GM23338 (cell line): ENCODE measurements around the gene PDE1A. TPM values are rescaled to one million over a fixed set of nuclear protein-coding genes. Genes with fewer than 3 reads are reported as not detected.

ENCODE experiments used
- ATAC-seq: fragments of 200-7000 bp; cut with Tn5 transposase; 3 replicates; pipeline ENCODE4 v1.9.1; 2020
- DNase-seq: peaks from one replicate; pipeline ENCODE4 v3.0.0-alpha.2; 2015; ENCODE audit warnings: low spot score
- H2AFZ ChIP-seq: fragments of 200-600 bp; sonication (generic); 2 replicates; pipeline ENCODE4 v1.8.0; 2016; ENCODE audit warnings: antibody characterized with exemption, mild to moderate bottlenecking, moderate library complexity
- H3F3A ChIP-seq: fragments of 200-600 bp; sonication (generic); replicated peaks from 2 replicates; pipeline ENCODE4 v1.8.0; 2017; ENCODE audit warnings: antibody characterized with exemption, mixed run types, low read depth
- H3K27ac ChIP-seq: fragments of 200-600 bp; sonication (generic); 2 replicates; pipeline ENCODE4 v1.6.1; 2016; ENCODE audit warnings: low read depth
- H3K27me3 ChIP-seq: fragments of 200-600 bp; sonication (generic); 2 replicates; pipeline ENCODE4 v1.8.0; 2016; ENCODE audit warnings: mild to moderate bottlenecking, mixed run types, moderate library complexity; ENCODE audit not compliant: insufficient read depth
- H3K36me3 ChIP-seq: fragments of 200-600 bp; sonication (generic); 2 replicates; pipeline ENCODE4 v1.8.0; 2016; ENCODE audit warnings: mild to moderate bottlenecking; ENCODE audit not compliant: insufficient read depth
- H3K4me1 ChIP-seq: fragments of 200-600 bp; sonication (generic); 2 replicates; pipeline ENCODE4 v1.8.0; 2016; ENCODE audit warnings: mild to moderate bottlenecking, moderate library complexity; ENCODE audit not compliant: insufficient read depth
- H3K4me2 ChIP-seq: fragments of 200-600 bp; sonication (generic); 2 replicates; pipeline ENCODE4 v1.7.1; 2017; ENCODE audit warnings: mixed run types
- H3K4me3 ChIP-seq: fragments of 200-600 bp; sonication (generic); 2 replicates; pipeline ENCODE4 v1.6.1; 2016; ENCODE audit warnings: mixed run types
- H3K79me2 ChIP-seq: fragments of 200-600 bp; sonication (generic); replicated peaks from 2 replicates; pipeline ENCODE4 v1.8.0; 2017; ENCODE audit warnings: mild to moderate bottlenecking; ENCODE audit not compliant: insufficient read depth
- H3K9me2 ChIP-seq: fragments of 200-600 bp; sonication (generic); 2 replicates; pipeline ENCODE4 v1.8.0; 2017; ENCODE audit not compliant: insufficient read depth
- H4K20me1 ChIP-seq: fragments of 200-600 bp; sonication (generic); replicated peaks from 2 replicates; pipeline ENCODE4 v1.8.0; 2017; ENCODE audit warnings: mild to moderate bottlenecking; ENCODE audit not compliant: insufficient read depth
- H3K27ac Mint-ChIP-seq: 2 replicates; pipeline ENCODE4 v1.8.0; 2020; ENCODE audit warnings: inconsistent platforms, mild to moderate bottlenecking, moderate library complexity, mixed read lengths
- H3K27me3 Mint-ChIP-seq: 3 replicates; pipeline ENCODE4 v1.8.0; 2022; ENCODE audit warnings: low read depth, mild to moderate bottlenecking, moderate library complexity, mixed read lengths, inconsistent platforms; ENCODE audit not compliant: insufficient read depth, poor library complexity
- H3K36me3 Mint-ChIP-seq: 3 replicates; pipeline ENCODE4 v1.8.0; 2021; ENCODE audit warnings: low read depth, mild to moderate bottlenecking, inconsistent platforms, moderate library complexity, mixed read lengths
- H3K4me1 Mint-ChIP-seq: 3 replicates; pipeline ENCODE4 v1.8.0; 2020; ENCODE audit warnings: mild to moderate bottlenecking, inconsistent platforms, mixed read lengths
- H3K4me3 Mint-ChIP-seq: 3 replicates; pipeline ENCODE4 v1.8.0; 2021; ENCODE audit warnings: moderate library complexity, mild to moderate bottlenecking, inconsistent platforms, mixed read lengths
- H3K9me3 Mint-ChIP-seq: 3 replicates; pipeline ENCODE4 v1.8.0; 2020; ENCODE audit warnings: moderate library complexity, mild to moderate bottlenecking, inconsistent platforms, mixed read lengths
- CREB1 ChIP-seq: fragments of 250-450 bp; sonication (Bioruptor Pico); IDR thresholded peaks from 2 replicates; pipeline ENCODE4 v1.5.0; 2020; ENCODE audit warnings: low read depth, mild to moderate bottlenecking, moderate library complexity
- EZH2 ChIP-seq: fragments of 200-600 bp; sonication (generic); IDR thresholded peaks from one replicate; pipeline ENCODE4 v1.8.0; 2017; ENCODE audit warnings: antibody characterized with exemption, mild to moderate bottlenecking, low read depth; ENCODE audit not compliant: unreplicated experiment
- EZH2phosphoT487 ChIP-seq: fragments of 200-600 bp; sonication (generic); IDR thresholded peaks from one replicate; pipeline ENCODE4 v1.8.1; 2018; ENCODE audit warnings: antibody characterized with exemption; ENCODE audit not compliant: unreplicated experiment
- JUNB ChIP-seq: IDR thresholded peaks from one replicate; pipeline ENCODE4 v1.6.1; 2016; ENCODE audit warnings: antibody characterized with exemption; ENCODE audit not compliant: unreplicated experiment
- NANOG ChIP-seq: IDR thresholded peaks from 2 replicates; pipeline ENCODE4 v1.6.1; 2016; ENCODE audit warnings: antibody characterized with exemption, borderline replicate concordance
- POLR2AphosphoS5 ChIP-seq: IDR thresholded peaks from 2 replicates; pipeline ENCODE4 v1.6.1; 2016; ENCODE audit warnings: antibody characterized with exemption, low read depth
- REST ChIP-seq: IDR thresholded peaks from one replicate; pipeline ENCODE4 v1.6.1; 2018; ENCODE audit warnings: antibody characterized with exemption; ENCODE audit not compliant: unreplicated experiment
- STAT1 ChIP-seq: IDR thresholded peaks from one replicate; pipeline ENCODE4 v1.6.1; 2016; ENCODE audit warnings: antibody characterized with exemption; ENCODE audit not compliant: unreplicated experiment
- ZNF114 ChIP-seq: fragments of 250-450 bp; sonication (Bioruptor Pico); IDR thresholded peaks from 2 replicates; pipeline ENCODE4 v1.5.0; 2020; ENCODE audit warnings: mild to moderate bottlenecking, moderate library complexity
- ZNF331 ChIP-seq: fragments of 250-450 bp; sonication (Bioruptor Pico); IDR thresholded peaks from 2 replicates; pipeline ENCODE4 v1.5.0; 2020; ENCODE audit warnings: low read depth, mild to moderate bottlenecking, moderate library complexity
- ZNF462 ChIP-seq: fragments of 250-450 bp; sonication (Bioruptor Pico); IDR thresholded peaks from 2 replicates; pipeline ENCODE4 v1.5.0; 2020; ENCODE audit warnings: mild to moderate bottlenecking, moderate library complexity
- polyA plus RNA-seq: library from polyadenylated mRNA; unstranded; fragments of >200 nt; fragmentation: Nextera tagmentation; extraction: Ambion mirVana; gene quantifications from 2 replicates; pipeline ENCODE4 v1.2.1, GENCODE V29; 2016
- total RNA-seq: library from RNA; depleted of rRNA; stranded (reverse); fragments of >200 nt; shearing (Covaris generic); gene quantifications from 2 replicates; pipeline ENCODE4 v1.2.3, GENCODE V29; 2014
- TF ChIP-seq, protein P1 (sequence below): IDR thresholded peaks from 2 replicates; pipeline ENCODE4 v1.6.1; 2016; ENCODE audit warnings: antibody characterized with exemption
- TF ChIP-seq, protein P2 (sequence below), 2 experiments: fragments of 200-600 bp in 1 of 2; sonication (generic) in 1 of 2; conservative IDR thresholded peaks; 2 replicates each; pipeline versions ENCODE4 v1.5.1 to v1.6.1; 2016 to 2017; ENCODE audit warnings: antibody characterized with exemption in 2 of 2, low read depth in 2 of 2, mild to moderate bottlenecking in 2 of 2, moderate library complexity in 1 of 2

Gene PDE1A
- total and polyA plus RNA-seq, 2 experiments from 2014 or later, result 0.28 to 0.31 TPM

DNA sequence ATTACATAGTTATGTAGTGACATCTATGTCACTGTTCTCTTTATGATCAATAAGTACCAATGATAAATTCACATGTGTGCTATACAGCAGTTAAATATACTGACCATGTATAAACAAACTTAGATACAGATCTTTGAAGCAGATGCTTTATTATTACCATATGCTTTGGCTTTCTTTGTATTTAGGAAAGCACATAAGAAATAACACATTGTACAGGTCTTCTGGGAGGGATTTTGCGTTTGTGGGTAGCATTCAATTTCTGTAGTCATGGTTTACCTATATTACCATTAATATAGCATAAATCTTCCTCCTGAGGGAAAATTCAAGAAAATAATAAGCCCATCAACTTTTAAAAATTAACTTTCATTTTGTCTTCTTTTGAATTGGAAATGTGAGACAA is 1.6 kb upstream of the PDE1A start:
- H3K27ac Mint-ChIP-seq, result no peak overlapping the region
- no peak for ATAC-seq
- no peak overlapping the region for H2AFZ ChIP-seq

More for the DNA sequence above, 1.6 kb upstream of the PDE1A start:
- Histone ChIP-seq H3K4me2 (no peak overlapping the region), H3K4me1 (no peaks in the 10 kb centered on the region), H4K20me1 (no peaks in the 10 kb centered on the region), H3F3A (no peaks in the 10 kb centered on the region), H3K4me3 (no peak overlapping the region), H3K27me3 (no peaks in the 10 kb centered on the region), H3K27ac (no peak overlapping the region), H3K79me2 (no peaks in the 10 kb centered on the region), H3K9me2 (no peaks in the 10 kb centered on the region), H3K36me3 (no peaks in the 10 kb centered on the region)
- Mint-ChIP-seq H3K9me3 (no peaks in the 10 kb centered on the region), H3K4me1 (0 out of 3 replicates have a peak, but pooled peaks cover 2% of the 10 kb centered on the region), H3K27me3 (no peaks in the 10 kb centered on the region), H3K36me3 (no peaks in the 10 kb centered on the region), H3K4me3 (no peak overlapping the region)
- TF ChIP-seq, protein P1, sequence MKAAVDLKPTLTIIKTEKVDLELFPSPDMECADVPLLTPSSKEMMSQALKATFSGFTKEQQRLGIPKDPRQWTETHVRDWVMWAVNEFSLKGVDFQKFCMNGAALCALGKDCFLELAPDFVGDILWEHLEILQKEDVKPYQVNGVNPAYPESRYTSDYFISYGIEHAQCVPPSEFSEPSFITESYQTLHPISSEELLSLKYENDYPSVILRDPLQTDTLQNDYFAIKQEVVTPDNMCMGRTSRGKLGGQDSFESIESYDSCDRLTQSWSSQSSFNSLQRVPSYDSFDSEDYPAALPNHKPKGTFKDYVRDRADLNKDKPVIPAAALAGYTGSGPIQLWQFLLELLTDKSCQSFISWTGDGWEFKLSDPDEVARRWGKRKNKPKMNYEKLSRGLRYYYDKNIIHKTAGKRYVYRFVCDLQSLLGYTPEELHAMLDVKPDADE, result no peak
- TF ChIP-seq ZNF331 (no peak), EZH2 (no peak), REST (no peak), NANOG (no peak), CREB1 (CRISPR knock-in tag) (no peak), POLR2AphosphoS5 (no peak), ZNF462 (no peak), ZNF114 (no peak), STAT1 (no peak), EZH2phosphoT487 (no peak), JUNB (no peak)
- TF ChIP-seq, protein P2, sequence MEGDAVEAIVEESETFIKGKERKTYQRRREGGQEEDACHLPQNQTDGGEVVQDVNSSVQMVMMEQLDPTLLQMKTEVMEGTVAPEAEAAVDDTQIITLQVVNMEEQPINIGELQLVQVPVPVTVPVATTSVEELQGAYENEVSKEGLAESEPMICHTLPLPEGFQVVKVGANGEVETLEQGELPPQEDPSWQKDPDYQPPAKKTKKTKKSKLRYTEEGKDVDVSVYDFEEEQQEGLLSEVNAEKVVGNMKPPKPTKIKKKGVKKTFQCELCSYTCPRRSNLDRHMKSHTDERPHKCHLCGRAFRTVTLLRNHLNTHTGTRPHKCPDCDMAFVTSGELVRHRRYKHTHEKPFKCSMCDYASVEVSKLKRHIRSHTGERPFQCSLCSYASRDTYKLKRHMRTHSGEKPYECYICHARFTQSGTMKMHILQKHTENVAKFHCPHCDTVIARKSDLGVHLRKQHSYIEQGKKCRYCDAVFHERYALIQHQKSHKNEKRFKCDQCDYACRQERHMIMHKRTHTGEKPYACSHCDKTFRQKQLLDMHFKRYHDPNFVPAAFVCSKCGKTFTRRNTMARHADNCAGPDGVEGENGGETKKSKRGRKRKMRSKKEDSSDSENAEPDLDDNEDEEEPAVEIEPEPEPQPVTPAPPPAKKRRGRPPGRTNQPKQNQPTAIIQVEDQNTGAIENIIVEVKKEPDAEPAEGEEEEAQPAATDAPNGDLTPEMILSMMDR (conservative IDR thresholded peaks at IDR 0.05; ENCODE audit: low read depth in 2 of 2), result no peak
- no peak for DNase-seq
